B cell (primary cell): Measurements from ENCODE around the gene PYCR2. TPM values are rescaled to one million over a fixed set of nuclear protein-coding genes. Genes with fewer than 3 reads are reported as not detected.
"Not testable (repeated sequence)": the region's sequence is repeated elsewhere in the genome, so short reads cannot be mapped to it uniquely, and the experiment has no call there.

Source experiments
- ATAC-seq: fragments of 200-7000 bp; cut with Tn5 transposase; one replicate; pipeline ENCODE4 v1.10.0; 2021; ENCODE audit warnings: low read depth, mild to moderate bottlenecking, moderate number of reproducible peaks, moderate library complexity
- CTCF ChIA-PET: fragments of 350-600 bp; sonication (Branson Sonifier 250); formaldehyde crosslinking; loops from one replicate; lab custom pipeline; 2021; ENCODE audit warnings: antibody characterized with exemption, inconsistent platforms; lab: Charles Lee
- POLR2A ChIA-PET: fragments of 350-600 bp; sonication (Branson Sonifier 250); formaldehyde crosslinking; loops from one replicate; lab custom pipeline; 2021; ENCODE audit warnings: antibody characterized with exemption; lab: Charles Lee
- DNase-seq: peaks from one replicate; pipeline ENCODE4 v3.0.0; 2013
- H2AFZ ChIP-seq: 2 replicates; pipeline ENCODE4 v1.6.1; 2012; ENCODE audit warnings: mild to moderate bottlenecking, low read depth, low read length; ENCODE audit not compliant: insufficient read depth, poor library complexity, severe bottlenecking
- H3K27ac ChIP-seq, 2 donors: 1 replicate in 1 of 2; 2 replicates in 1 of 2; pipeline ENCODE4 v1.5.1; 2012 to 2013; ENCODE audit warnings: low read length in 2 of 2, mild to moderate bottlenecking in 2 of 2, moderate library complexity in 1 of 2
- H3K27me3 ChIP-seq, 4 experiments: fragments of 200-600 bp in 1 of 4; sonication (generic) in 1 of 4; replicated peaks in 1 of 4; 1 replicate in 2 of 4; 2 replicates in 2 of 4; pipeline versions ENCODE4 v1.6.1 to v1.7.0; 2013 to 2016; ENCODE audit warnings: low read length in 3 of 4, mild to moderate bottlenecking in 2 of 4, mixed read lengths in 1 of 4, moderate library complexity in 1 of 4; ENCODE audit not compliant: insufficient read depth in 4 of 4, control insufficient read depth in 3 of 4; ENCODE audit errors: control extremely low read depth in 1 of 4
- H3K36me3 ChIP-seq, 2 experiments: replicated peaks in 1 of 2; 1 replicate in 1 of 2; 2 replicates in 1 of 2; pipeline versions ENCODE4 v1.6.1 to v1.7.1; 2013; ENCODE audit warnings: low read length in 1 of 2; ENCODE audit not compliant: insufficient read depth in 2 of 2, control insufficient read depth in 1 of 2; ENCODE audit errors: control extremely low read depth in 1 of 2, extremely low read depth in 1 of 2
- H3K4me1 ChIP-seq, 2 donors: fragments of 200-600 bp in 1 of 2; sonication (generic) in 1 of 2; 1 replicate in 1 of 2; 2 replicates in 1 of 2; pipeline versions ENCODE4 v1.5.1 to v1.6.1; 2013 to 2017; ENCODE audit warnings: low read length in 2 of 2; ENCODE audit not compliant: control insufficient read depth in 2 of 2, insufficient read depth in 2 of 2
- H3K4me2 ChIP-seq: replicated peaks from 2 replicates; pipeline ENCODE3; 2012; ENCODE audit warnings: mild to moderate bottlenecking, low read depth, low read length; ENCODE audit not compliant: poor library complexity, severe bottlenecking
- H3K4me3 ChIP-seq, 5 experiments: fragments of 200-600 bp in 1 of 5; sonication (generic) in 1 of 5; 1 replicate in 3 of 5; 2 replicates in 2 of 5; pipeline versions ENCODE4 v1.5.1 to v1.7.0; 2011 to 2016; ENCODE audit warnings: low read length in 4 of 5, mild to moderate bottlenecking in 4 of 5, low read depth in 2 of 5, control low read depth in 1 of 5, moderate library complexity in 1 of 5; ENCODE audit not compliant: insufficient read depth in 1 of 5; ENCODE audit errors: control extremely low read depth in 1 of 5, extremely low read depth in 1 of 5
- H3K79me2 ChIP-seq: fragments of 200-600 bp; sonication (generic); one replicate; pipeline ENCODE4 v1.6.0; 2016; ENCODE audit warnings: low read length; ENCODE audit not compliant: control insufficient read depth, insufficient read depth
- H3K9ac ChIP-seq: fragments of 200-600 bp; sonication (generic); 2 replicates; pipeline ENCODE4 v1.6.1; 2017; ENCODE audit warnings: mild to moderate bottlenecking, low read length, moderate library complexity
- H3K9me3 ChIP-seq, 3 donors: one replicate each; pipeline versions ENCODE4 v1.6.1 to v1.7.1; 2013; ENCODE audit warnings: low read length in 2 of 3; ENCODE audit not compliant: control insufficient read depth in 2 of 3, insufficient read depth in 1 of 3; ENCODE audit errors: control extremely low read depth in 1 of 3
- H4K20me1 ChIP-seq: 2 replicates; pipeline ENCODE4 v1.6.0; 2012; ENCODE audit warnings: mild to moderate bottlenecking, low read length; ENCODE audit not compliant: insufficient read depth, control insufficient read depth, poor library complexity, severe bottlenecking
- H3K27ac Mint-ChIP-seq: one replicate; pipeline ENCODE4 v1.8.0; 2021; ENCODE audit warnings: mixed read lengths
- H3K27me3 Mint-ChIP-seq: one replicate; pipeline ENCODE4 v1.8.0; 2021; ENCODE audit warnings: mixed read lengths
- H3K4me1 Mint-ChIP-seq: one replicate; pipeline ENCODE4 v1.8.0; 2021; ENCODE audit warnings: mixed read lengths
- H3K4me3 Mint-ChIP-seq: one replicate; pipeline ENCODE4 v1.8.0; 2021; ENCODE audit warnings: mixed read lengths
- H3K9me3 Mint-ChIP-seq: one replicate; pipeline ENCODE4 v1.8.0; 2022; ENCODE audit warnings: mixed read lengths; ENCODE audit not compliant: insufficient read depth
- EZH2 ChIP-seq: IDR thresholded peaks from 2 replicates; pipeline ENCODE4 v1.6.1; 2012; ENCODE audit warnings: borderline replicate concordance, low read depth, mild to moderate bottlenecking, moderate library complexity, low read length; ENCODE audit not compliant: insufficient read depth, poor library complexity, severe bottlenecking
- WGBS: methylation state at CpG from one replicate; pipeline ENCODE4 v1.1.5; 2013; ENCODE audit warnings: missing lambda C conversion rate; ENCODE audit not compliant: insufficient coverage; 5-methylcytosine and 5-hydroxymethylcytosine counted together
- intact Hi-C: fragments of 100-400 bp; cut with micrococcal nuclease; formaldehyde crosslinking; loops from one replicate; pipeline ENCODE4 v1.10.0; 2022
- polyA plus RNA-seq: library from polyadenylated mRNA; depleted of rRNA; stranded (reverse); fragments of >200 nt; gene quantifications from 2 replicates; pipeline ENCODE4 v1.2.3, GENCODE V29; 2012
- total RNA-seq, 2 donors: library from RNA; stranded (reverse); fragments of 120-200 nt in 1 of 2; gene quantifications; 1 replicate in 1 of 2; 2 replicates in 1 of 2; pipeline versions ENCODE4 v1.2.3 to v1.2.4, GENCODE V29; 2013 to 2022
- TF ChIP-seq, protein P1 (sequence below): fragments of 200-600 bp; IDR thresholded peaks from one replicate; pipeline ENCODE4 v1.8.0; 2022; ENCODE audit warnings: antibody characterized with exemption, mild to moderate bottlenecking

Gene PYCR2
- total and polyA plus RNA-seq, 2 donors (not counting 1 experiment from before 2014, with no cell fraction given), result 113 to 134 TPM

DNA sequence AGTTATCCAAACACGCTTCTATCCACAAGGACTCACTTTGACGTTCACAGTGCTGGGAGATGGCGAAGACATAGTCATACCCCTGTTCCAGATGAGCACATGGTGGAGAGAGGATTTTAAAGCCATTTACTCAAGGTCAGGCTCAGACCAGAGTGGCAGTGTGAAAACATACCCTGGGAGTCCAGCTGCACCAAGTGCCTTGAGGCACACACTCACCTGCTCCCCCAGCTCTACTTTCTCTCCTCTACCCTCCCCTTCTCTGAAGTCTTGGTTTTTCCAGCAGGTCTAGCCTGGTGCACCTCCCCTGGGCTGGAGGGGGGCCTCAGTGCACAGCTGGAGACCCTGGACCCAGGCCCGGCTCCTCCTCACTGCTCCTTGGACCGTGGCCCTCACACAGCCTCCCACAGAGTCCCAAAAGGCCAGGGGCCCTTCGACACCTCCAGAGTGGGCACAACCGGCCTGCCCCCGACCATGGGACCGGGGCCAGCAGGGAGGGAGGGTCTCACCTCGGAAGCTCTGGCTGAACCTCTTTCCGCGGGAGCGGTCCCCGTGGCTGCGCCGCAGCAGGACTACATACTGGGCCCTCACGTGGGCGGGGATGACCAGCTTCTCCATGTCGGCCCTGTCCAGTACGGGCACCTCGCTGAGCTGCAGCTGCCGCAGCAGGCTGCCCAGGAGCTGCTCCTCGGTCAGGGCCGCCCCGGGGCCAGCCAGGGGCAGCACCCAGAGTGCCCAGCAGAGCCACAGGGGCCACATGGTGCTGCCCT, 16.5 kb upstream of the PYCR2 start:
- no peak for TF ChIP-seq EZH2
- TF ChIP-seq, protein P1, sequence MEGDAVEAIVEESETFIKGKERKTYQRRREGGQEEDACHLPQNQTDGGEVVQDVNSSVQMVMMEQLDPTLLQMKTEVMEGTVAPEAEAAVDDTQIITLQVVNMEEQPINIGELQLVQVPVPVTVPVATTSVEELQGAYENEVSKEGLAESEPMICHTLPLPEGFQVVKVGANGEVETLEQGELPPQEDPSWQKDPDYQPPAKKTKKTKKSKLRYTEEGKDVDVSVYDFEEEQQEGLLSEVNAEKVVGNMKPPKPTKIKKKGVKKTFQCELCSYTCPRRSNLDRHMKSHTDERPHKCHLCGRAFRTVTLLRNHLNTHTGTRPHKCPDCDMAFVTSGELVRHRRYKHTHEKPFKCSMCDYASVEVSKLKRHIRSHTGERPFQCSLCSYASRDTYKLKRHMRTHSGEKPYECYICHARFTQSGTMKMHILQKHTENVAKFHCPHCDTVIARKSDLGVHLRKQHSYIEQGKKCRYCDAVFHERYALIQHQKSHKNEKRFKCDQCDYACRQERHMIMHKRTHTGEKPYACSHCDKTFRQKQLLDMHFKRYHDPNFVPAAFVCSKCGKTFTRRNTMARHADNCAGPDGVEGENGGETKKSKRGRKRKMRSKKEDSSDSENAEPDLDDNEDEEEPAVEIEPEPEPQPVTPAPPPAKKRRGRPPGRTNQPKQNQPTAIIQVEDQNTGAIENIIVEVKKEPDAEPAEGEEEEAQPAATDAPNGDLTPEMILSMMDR, result no peak
- Histone ChIP-seq H3K4me1 (peaks cover 8 to 11% of the 10 kb centered on the region in 2 donors), H3K36me3 (no peaks in the 10 kb centered on the region), H3K9ac (no peak overlapping the region), H2AFZ (no peak overlapping the region), H3K27ac (no peak overlapping the region), H3K9me3 (no peaks in the 10 kb centered on the region), H3K79me2 (no peaks in the 10 kb centered on the region), H4K20me1 (no peaks in the 10 kb centered on the region), H3K27me3 (peaks cover 0 to 5% (median 0%) of the 10 kb centered on the region in 4 experiments), H3K4me3 (no peak overlapping the region), H3K4me2 (no peak overlapping the region)
- no peak for ATAC-seq
- 98% methylated on average over 24 of the region's 25 CpGs for WGBS
- intact Hi-C loops, result no loop called here
- no peaks in the 10 kb centered on the region for H3K9me3 Mint-ChIP-seq
- peaks cover 11% of the 10 kb centered on the region for H3K4me1 Mint-ChIP-seq
- ChIA-PET CTCF (no interaction called here), POLR2A (interaction anchor here (0.6 kb wide), 1 partner anchor 107 kb away, joined by 6 read pairs; no protein-coding TSS in a partner anchor)
- H3K27ac Mint-ChIP-seq, result no peak overlapping the region
- H3K4me3 Mint-ChIP-seq, result no peak overlapping the region
- DNase-seq, result no peak
- H3K27me3 Mint-ChIP-seq, result peaks cover 9% of the 10 kb centered on the region

DNA sequence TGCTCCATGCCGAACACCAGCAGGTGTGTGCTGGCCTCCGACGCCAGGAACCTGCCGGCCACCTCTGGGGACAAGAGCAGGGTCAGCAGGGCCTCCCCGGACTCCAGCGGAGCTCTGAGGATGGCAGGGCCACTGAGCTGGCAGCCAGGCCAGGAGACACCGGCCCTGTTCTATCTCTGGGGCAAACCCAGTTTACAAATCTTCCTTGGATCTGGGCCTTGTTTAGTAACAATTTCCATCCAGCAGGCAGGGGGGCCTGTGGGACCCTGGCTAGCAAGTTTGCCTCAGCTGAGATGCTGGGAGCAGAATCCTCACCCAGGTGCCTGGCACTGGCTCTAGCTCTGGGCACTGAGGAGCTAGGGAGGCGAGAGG, 15.9 kb upstream of the PYCR2 start:
- H4K20me1 ChIP-seq, H3K9me3 Mint-ChIP-seq, H3K36me3 ChIP-seq, H2AFZ ChIP-seq, H3K4me1 ChIP-seq, H3K79me2 ChIP-seq, H3K4me3 Mint-ChIP-seq, H3K4me3 ChIP-seq, H3K27ac ChIP-seq, H3K27ac Mint-ChIP-seq, H3K27me3 Mint-ChIP-seq, POLR2A ChIA-PET, H3K4me1 Mint-ChIP-seq, H3K9me3 ChIP-seq, intact Hi-C loops, H3K9ac ChIP-seq, DNase-seq, CTCF ChIA-PET, ATAC-seq, H3K4me2 ChIP-seq, H3K27me3 ChIP-seq: not testable (repeated sequence)
- WGBS, result 99% methylated on average over 7 of the region's 8 CpGs

DNA sequence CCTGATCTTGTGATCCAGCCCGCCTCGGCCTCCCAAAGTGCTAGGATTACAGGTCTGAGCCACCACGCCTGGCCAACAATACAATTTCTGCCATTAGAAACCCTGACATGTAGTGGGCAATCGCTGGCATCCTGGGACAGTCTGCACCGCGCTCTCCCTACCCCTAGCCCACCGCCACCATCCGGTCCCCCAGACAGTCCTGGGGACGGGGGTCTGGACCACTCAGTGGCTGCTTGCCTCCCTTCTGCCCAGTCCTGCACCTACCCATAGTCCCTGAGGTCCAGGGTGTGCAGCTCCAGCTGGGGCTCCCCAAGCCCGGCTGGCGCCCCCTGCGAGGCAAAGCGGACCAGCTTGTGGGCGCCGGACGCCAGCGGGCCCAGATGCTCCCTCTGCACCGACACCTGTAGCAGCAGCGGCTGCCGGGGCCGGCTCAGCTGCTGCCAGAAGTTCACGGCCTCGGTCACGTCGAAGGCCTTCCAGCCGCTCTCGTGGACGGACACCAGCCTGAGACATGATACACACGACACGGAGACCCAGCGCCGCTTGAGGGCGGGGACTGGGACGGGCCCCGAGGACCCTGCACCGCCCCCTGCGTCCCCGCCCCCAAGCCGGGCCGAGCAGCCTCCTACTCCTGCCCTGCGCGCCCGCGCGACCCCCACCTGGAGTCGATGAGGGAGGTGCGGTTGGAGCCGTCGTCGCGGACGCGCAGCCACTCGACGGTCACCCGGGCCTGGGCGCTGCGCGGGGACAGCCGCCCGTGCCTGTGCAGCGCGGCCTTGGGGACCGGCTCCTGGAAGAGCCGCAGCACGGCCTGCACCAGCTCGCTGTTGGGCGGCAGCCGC, 15.3 kb upstream of the PYCR2 start:
- POLR2A ChIA-PET, H3K4me1 ChIP-seq, H3K9me3 ChIP-seq, H3K27me3 Mint-ChIP-seq, H3K27ac ChIP-seq, H3K27ac Mint-ChIP-seq, H3K4me1 Mint-ChIP-seq, H3K36me3 ChIP-seq, H3K9me3 Mint-ChIP-seq, H2AFZ ChIP-seq, H3K9ac ChIP-seq, H3K4me2 ChIP-seq, H4K20me1 ChIP-seq, ATAC-seq, DNase-seq, H3K79me2 ChIP-seq, H3K27me3 ChIP-seq, H3K4me3 Mint-ChIP-seq, intact Hi-C loops, H3K4me3 ChIP-seq: not testable (repeated sequence)
- WGBS, result 68% methylated on average over 27 of the region's 69 CpGs
- CTCF ChIA-PET, result interaction anchor here (1.4 kb wide), 1 partner anchor 36 kb away, joined by 5 read pairs; no protein-coding TSS in a partner anchor
